ENCODE results near the gene NUDT4.

The NUDT4 gene

DNA sequence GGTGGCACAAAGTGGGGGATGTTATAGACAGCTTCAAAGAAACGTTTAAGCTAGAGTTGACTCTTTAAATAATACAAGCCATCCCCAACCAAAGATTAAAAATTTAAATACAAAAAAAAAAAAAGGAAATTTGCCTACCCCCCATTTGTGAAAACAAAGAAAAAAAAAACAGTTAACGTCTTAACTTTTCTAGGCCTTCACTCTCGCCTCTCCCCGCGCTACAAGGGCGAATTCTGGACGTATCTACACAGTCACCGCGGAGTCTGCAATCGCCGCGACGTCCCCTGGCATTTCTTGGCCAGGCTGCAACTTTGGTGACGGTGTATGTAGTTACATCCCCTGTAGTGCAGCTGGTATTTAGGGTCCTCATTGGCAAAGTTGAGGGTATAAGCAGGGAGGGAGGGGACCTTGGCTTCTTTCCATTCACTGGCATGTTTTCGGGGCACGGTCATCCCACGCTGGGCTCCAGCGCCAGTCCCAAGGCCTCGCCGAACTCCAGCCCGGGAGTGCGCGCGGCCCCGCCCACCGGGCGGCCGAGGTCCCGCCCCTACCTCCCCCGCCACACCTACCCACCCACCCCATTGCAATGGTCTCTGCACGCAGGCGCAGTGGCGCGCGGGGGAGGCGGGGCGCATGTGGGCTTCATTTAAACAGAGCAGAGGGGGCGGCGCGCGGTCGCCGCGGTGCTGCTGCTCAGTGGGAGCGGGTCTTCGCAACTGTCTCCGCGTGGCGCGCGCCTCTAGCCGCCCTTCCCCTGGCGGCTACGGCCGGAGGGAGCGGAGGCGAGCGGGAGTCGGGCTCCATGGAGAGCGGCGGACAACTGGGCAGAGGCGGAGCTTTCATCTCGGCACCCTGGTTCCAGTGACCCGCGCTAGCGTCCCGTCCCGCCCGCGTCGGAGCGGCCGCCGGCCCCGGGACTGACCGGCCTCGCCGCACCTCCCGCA lies at the start of gene NUDT4:
NUDT4 (plus strand) TSS at position 674 of the 944 bp plus-strand sequence. CDS start 398 bp downstream, outside the sequence.
- peak; percentile 68 for DNase-seq (ENCODE audit: low read depth)

- DNase-seq (ENCODE audit: low read depth) = no peak
These were observed 44.7 kb upstream of the NUDT4 start for GRCh38 chr12:93333054-93333453.

DNA sequence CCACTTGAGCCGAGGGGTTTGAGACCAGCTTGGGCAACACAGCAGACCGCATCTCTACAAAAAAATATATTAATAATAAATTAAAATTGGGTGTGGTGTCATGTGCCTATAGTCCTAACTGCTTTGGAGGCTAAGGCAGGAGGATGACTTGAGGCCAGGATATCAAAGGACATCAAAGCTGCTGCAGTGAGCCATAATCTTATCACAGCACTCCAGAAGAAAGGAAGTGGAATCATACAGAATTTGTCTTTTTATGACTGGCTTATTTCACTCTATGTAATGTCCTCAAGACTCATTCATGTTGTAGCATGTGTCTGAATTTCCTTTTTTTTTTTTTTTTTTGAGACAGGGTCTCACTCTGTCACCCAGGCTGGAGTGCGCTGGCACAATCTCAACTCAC lies 43.9 kb upstream of the NUDT4 start:
- no peak for DNase-seq (ENCODE audit: low read depth)

DNA sequence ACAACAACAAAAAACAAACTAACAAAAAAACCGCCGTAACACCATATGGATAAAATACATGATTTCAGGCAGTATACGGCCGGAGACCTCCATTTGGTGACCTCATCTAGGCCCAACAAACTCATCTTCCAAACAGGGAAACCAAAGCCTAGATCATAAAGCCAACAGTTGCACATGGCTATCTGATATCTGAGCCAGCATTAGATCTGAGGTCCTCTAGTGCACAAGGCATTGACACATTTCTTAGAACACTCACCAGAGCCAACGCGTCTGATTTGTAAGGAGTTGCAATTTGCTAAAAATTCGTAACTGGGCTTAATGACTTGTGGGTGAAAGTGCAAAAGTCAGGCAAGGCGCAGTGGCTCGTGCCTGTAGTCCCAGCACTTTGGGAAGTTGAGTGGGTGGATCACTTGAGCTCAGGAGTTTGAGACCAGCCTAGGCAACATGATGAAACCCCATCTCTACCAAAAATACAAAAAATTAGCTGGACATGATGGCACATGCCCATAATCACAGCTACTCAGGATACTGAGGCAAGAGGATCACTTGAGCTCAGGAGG lies 42.0 kb upstream of the NUDT4 start:
- DNase-seq (ENCODE audit: low read depth) = no peak

GRCh38 chr12:93336291-93336741 lies 41.4 kb upstream of the NUDT4 start:
- DNase-seq (ENCODE audit: low read depth) = no peak

GRCh38 chr12:93338598-93338997 lies 39.1 kb upstream of the NUDT4 start:
- no peak for DNase-seq (ENCODE audit: low read depth)

- no peak for DNase-seq (ENCODE audit: low read depth)
These were observed 38.0 kb upstream of the NUDT4 start for GRCh38 chr12:93339695-93340094.

- no peak for DNase-seq (ENCODE audit: low read depth)
These were observed 36.2 kb upstream of the NUDT4 start for GRCh38 chr12:93341409-93342049.

DNA sequence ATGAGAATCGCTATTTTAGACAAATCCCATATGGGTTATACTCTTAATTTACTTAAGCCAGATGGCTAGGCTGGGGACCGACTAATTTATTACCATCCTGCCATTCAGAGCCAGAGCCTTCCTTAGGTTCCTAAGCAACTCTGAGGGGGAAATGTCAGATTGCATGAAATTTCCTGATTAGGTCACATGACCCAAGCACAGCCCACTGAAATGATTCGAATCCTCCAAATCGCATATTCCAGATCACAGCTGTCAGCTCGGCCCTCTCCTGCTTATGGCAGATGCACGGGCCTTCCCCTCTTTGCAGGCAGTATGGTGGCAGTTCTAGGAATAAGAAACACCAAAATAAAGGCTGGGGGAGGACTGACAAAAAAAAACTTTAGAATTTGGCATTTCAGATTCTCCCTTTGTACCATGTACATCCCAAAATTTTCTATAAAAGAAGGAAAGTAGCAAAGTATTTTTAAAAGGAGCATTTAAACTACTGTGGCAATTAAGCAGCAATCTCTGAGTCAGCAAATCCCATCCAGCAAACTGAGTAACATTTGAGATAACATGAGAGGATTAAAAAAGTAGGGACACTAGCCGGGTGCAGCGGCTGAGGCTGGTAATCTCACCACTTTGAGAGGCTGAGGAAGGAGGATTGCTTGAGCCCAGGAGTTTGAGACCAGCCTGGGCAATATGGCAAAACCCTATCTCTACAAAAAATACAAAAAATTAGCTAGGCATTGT lies 30.5 kb upstream of the NUDT4 start:
- no peak for DNase-seq (ENCODE audit: low read depth)

DNA sequence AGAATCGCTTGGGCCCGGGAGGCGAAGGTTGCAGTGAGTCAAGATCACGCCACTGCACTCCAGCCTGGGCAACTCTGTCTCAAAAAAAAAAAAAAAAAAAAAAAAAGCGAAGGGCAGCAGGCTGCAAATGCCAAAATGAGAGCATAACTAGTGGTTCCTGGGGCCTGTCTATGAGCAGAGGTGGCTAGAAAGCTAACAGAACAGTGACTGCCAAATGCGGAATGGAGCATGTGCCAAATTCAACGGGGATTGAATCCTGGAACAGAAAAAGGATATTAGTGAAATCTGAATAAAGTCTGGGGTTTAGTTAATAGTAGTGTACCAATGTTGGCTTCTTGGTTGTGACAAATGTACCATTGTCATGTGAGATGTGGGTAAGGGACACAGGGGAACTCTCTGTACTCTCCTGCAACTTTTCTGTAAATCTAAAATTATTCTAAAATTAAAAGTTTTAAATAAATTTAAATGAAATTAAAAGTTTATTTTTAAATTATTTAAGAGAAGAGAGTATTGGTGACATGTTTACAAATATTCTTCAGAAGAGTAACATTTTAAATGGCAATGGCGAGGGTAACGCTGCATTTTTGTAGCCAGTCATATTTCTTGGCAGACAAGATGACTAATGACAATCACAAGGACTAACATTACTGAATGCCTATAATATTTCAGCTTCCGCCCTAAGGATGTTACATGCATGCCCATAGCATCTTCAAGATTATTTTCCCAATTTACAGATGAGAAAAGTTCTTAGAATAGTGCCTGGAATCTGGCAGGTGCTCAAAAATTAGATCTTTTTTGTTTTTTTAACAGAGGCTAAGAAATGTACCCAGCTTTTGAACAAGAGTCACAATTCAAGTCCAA lies 28.9 kb upstream of the NUDT4 start:
- DNase-seq (ENCODE audit: low read depth) = no peak

- no peak for DNase-seq (ENCODE audit: low read depth)
These were observed 26.0 kb upstream of the NUDT4 start for GRCh38 chr12:93351726-93352125.

DNA sequence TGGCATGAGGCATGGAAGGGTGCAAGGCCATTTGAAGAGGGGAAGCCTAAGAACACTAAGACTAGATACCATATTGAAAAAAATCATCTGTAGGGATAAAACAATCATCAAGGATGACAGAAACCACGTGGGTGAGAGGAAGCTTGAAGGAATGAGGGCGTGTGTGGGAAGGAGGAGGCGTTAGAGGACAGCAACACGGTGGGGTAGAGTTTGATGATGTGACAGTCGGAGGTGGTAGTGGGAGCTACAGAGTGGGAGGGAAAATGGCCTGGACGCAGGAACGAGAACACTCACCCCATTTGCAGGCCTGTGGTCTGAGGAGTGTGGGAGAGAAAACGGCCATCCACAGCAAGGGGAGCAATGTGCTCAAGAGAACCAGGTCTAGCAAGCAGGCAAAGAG lies 25.4 kb upstream of the NUDT4 start:
- no peak for DNase-seq (ENCODE audit: low read depth)

GRCh38 chr12:93356214-93356613 lies 21.5 kb upstream of the NUDT4 start:
- DNase-seq (ENCODE audit: low read depth) = no peak

- DNase-seq (ENCODE audit: low read depth) = no peak
These were observed 19.7 kb upstream of the NUDT4 start for GRCh38 chr12:93358058-93358457.

DNA sequence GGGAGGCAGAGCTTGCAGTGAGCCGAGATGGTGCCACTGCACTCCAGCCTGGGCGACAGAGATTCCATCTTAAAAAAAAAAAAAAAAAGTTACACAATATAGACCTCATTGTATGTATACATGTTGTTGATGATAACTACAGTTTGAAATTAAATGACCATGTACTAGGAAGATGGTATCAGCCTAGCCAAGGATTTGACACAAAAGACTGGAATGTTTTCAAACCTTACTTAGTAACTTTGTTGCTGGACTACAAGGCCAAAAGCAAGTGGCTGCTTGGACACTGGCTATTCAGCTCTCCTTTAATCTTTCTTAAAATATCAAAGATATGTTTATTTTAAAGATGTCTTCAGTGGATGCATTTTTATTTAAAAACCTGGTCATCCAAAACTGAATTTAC lies 18.9 kb upstream of the NUDT4 start:
- DNase-seq (ENCODE audit: low read depth) = no peak

DNA sequence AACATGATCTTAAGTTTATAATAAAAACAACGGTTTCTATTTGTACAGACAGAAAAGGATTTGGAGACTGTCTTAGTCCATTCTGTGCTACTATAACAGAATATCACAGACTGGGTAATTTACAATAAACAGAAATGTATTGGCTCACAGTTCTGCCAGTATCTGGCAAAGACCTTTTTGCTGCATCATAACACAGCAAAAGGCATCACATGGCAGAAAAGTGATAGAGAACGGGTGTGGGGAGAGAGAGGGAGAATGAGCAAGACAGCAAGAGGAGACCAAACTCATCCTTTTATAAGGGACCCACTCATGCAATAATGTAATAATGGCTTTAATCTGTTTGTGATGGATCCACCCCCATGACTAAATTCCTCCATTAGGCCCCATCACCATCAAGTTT lies 17.0 kb upstream of the NUDT4 start:
- no peak for DNase-seq (ENCODE audit: low read depth)

- no peak for DNase-seq (ENCODE audit: low read depth)
These were observed 16.4 kb upstream of the NUDT4 start for GRCh38 chr12:93361151-93361919.

- DNase-seq (ENCODE audit: low read depth) = no peak
These were observed 13.9 kb upstream of the NUDT4 start for GRCh38 chr12:93363841-93364297.

DNA sequence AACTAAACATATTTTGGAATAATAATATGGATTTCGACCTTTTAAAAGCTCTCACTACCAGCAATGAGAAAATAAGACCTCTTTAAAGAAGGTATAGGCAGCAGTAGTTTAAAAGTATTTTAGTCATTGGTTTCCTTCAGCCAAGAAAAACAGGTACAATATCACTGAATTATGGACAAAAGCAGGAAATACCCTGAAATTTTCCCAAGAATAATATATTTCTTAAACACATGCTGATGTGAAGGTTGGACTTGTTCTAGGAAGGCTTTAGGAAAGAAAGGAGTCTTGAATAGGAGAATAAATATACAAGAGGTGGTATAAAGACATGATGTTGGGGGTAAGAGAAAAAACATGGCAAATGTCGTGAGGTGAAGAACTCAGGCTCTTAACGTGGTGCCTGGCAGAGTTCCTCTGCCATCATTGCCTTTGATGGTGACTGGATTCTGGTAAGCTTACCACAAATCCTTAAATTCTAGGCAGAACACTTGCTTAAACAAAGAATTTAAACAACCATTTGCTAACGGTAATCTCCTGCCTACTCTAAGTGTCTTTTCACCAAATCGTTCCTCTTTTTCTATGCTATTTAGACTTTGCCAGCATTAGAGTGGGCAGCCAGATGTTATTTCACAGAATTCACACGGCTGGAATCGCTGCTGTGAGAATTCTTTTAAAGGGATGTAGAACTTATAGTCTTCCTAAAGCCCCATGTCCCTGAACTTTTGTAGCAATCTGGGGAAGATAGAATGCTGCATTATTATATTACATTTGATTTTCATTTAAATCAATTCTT lies 11.9 kb upstream of the NUDT4 start:
- no peak for DNase-seq (ENCODE audit: low read depth)

GRCh38 chr12:93366422-93366821 lies 11.3 kb upstream of the NUDT4 start:
- no peak for DNase-seq (ENCODE audit: low read depth)
